Measurements from ENCODE around the gene PEX5L. TPM values are rescaled to one million over a fixed set of nuclear protein-coding genes. Genes with fewer than 3 reads are reported as not detected.

The PEX5L gene
- total and polyA plus RNA-seq, 11 donors: 0.08 to 5.2 (median 0.22) TPM; not detected in 2

DNA sequence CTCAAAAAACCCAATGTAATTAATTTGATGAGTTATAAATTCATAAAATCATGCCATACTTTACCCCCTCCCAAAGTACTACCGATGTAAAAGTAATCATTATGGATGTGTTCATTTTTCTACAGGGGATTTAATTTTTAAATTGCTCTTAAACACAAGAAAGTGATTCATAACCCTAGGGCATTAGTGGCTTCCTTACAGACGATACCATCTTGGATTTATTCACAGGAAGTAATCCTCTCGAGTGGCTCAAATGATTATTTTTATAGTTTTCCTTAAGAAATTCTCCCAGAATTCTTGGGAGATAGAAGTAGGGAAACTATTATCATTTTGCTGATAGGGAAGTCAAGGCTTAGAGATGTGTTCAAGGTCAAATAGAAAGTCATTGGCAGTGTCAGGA lies 80.9 kb downstream of the PEX5L start:
- no peak overlapping the region for H3K4me3 ChIP-seq
- H3K9me3 ChIP-seq: no peaks in the 10 kb centered on the region
- no peak overlapping the region for H3K27ac ChIP-seq
- 35 to 47% (median 38%) methylated on average over 3 of the region's 3 CpGs for WGBS, 4 donors
- no peaks in the 10 kb centered on the region for H3K36me3 ChIP-seq
- H3K27me3 ChIP-seq: peaks cover 0 to 9% (median 0%) of the 10 kb centered on the region in 9 donors
- DNase-seq (no peak), ATAC-seq (no peak)
- no peak for TF ChIP-seq POLR2A (IDR thresholded peaks at IDR 0.05)
- TF ChIP-seq, protein P1, sequence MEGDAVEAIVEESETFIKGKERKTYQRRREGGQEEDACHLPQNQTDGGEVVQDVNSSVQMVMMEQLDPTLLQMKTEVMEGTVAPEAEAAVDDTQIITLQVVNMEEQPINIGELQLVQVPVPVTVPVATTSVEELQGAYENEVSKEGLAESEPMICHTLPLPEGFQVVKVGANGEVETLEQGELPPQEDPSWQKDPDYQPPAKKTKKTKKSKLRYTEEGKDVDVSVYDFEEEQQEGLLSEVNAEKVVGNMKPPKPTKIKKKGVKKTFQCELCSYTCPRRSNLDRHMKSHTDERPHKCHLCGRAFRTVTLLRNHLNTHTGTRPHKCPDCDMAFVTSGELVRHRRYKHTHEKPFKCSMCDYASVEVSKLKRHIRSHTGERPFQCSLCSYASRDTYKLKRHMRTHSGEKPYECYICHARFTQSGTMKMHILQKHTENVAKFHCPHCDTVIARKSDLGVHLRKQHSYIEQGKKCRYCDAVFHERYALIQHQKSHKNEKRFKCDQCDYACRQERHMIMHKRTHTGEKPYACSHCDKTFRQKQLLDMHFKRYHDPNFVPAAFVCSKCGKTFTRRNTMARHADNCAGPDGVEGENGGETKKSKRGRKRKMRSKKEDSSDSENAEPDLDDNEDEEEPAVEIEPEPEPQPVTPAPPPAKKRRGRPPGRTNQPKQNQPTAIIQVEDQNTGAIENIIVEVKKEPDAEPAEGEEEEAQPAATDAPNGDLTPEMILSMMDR (IDR thresholded peaks at IDR 0.05): no peak
- intact Hi-C loops (cut with DNase I): no loop called here
- no peaks in the 10 kb centered on the region for H3K4me1 ChIP-seq

DNA sequence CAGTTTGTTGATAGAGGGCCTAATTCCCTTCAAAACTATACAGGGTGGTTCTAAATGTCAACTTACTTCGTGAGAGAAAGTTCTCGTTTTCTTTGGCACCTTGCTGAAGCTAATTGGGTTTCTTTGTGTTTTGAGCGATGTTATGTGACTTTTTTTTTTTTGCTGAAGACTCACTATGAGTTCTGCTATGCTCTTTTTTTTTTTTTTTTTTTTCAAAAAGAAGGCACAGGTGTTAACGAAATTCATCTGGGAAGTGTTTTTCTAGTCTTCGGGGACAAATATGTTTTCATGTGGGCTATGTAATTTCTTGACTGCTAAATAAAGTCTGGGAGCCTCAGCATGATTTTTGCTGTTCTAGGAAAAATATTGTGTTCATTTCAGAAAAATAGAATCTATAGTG lies 81.5 kb downstream of the PEX5L start:
- intact Hi-C loops (cut with DNase I): no loop called here
- no peak for TF ChIP-seq POLR2A (IDR thresholded peaks at IDR 0.05)
- DNase-seq (no peak), ATAC-seq (no peak)
- no peaks in the 10 kb centered on the region for H3K4me1 ChIP-seq
- peaks cover 0 to 11% (median 0%) of the 10 kb centered on the region in 9 donors for H3K27me3 ChIP-seq
- H3K36me3 ChIP-seq: no peaks in the 10 kb centered on the region
- no peak overlapping the region for H3K4me3 ChIP-seq
- H3K9me3 ChIP-seq: no peaks in the 10 kb centered on the region
- WGBS, 4 donors: 79 to 84% (median 81%) methylated on average over 5 of the region's 5 CpGs
- H3K27ac ChIP-seq: no peak overlapping the region

DNA sequence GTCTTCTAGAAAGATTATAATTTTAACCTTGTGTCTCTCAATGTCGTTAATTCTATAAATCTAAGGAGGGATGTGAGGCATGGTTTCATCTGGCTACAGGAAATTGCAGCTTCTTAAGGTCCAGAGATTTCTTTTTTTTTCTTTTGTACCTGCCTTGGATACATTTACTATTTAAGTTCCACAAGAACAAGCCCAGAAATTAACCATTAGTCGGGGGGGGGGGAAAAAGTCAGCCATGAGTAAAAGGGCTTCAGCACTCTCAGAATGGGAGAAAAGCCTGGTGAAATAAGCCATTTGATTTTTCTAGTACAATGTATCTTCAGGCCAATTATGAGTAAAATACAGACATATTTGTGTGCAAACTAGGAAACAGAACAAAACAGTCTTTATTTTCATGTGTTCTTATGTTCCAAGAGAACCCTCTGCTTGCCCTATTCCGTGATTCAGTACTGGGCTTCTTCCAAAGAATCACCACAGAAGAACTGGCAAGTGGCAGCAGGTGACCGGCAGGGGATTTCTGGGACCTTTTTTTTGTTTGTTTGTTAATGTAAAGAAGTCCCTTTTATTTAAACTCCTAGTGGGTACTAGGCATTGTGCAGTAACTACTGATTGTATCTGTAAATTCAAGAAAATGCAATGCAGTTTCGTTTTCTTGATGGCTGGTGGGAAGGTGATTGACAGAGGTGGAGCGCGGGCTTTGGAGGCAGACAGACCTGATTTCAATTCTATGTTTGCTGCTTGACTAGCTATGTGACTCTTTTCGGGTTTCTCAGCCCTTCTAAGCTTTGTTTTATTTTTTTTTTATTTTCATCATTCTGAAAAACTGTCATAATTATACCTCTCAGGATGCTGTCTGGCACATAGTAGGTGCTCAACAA lies 82.5 kb downstream of the PEX5L start:
- TF ChIP-seq POLR2A (IDR thresholded peaks at IDR 0.05): no peak
- TF ChIP-seq, protein P1 (IDR thresholded peaks at IDR 0.05): no peak
- no peak overlapping the region for H3K27ac ChIP-seq
- no peak overlapping the region for H3K4me3 ChIP-seq
- DNase-seq: no peak
- no peak for ATAC-seq
- H3K36me3 ChIP-seq: no peaks in the 10 kb centered on the region
- H3K27me3 ChIP-seq: peaks cover 0 to 11% (median 0%) of the 10 kb centered on the region in 9 donors
- intact Hi-C loops (cut with DNase I): loop anchor here in 1 of 10 donors (2.0 kb wide), 1 partner anchor 39 kb away; no protein-coding TSS in a partner anchor
- no peaks in the 10 kb centered on the region for H3K9me3 ChIP-seq
- H3K4me1 ChIP-seq: no peaks in the 10 kb centered on the region
- 59 to 75% (median 66%) methylated on average over 7 to 8 of the region's 8 CpGs for WGBS, 4 donors

- TF ChIP-seq, protein P1 (IDR thresholded peaks at IDR 0.05): no peak
- TF ChIP-seq POLR2A (IDR thresholded peaks at IDR 0.05): no peak
Measured at GRCh38 chr3:179950840-179951239, 85.9 kb downstream of the PEX5L start.

More at GRCh38 chr3:179950840-179951239, 85.9 kb downstream of the PEX5L start:
- DNase-seq (no peak), ATAC-seq (no peak)
- H3K9me3 ChIP-seq: no peaks in the 10 kb centered on the region
- WGBS, 4 donors: 54 to 65% (median 61%) methylated on average over 5 of the region's 5 CpGs
- H3K4me3 ChIP-seq: no peak overlapping the region
- intact Hi-C loops (cut with DNase I): no loop called here
- H3K4me1 ChIP-seq: no peaks in the 10 kb centered on the region
- H3K36me3 ChIP-seq: no peaks in the 10 kb centered on the region
- no peak overlapping the region for H3K27ac ChIP-seq
- peaks cover 0 to 11% (median 0%) of the 10 kb centered on the region in 9 donors for H3K27me3 ChIP-seq

Data from heart left ventricle (tissue), 16 donors.